Inflammatory macrophage (primary cell): Measurements from ENCODE around the gene MTHFS.

Experiments
- DNase-seq, 2 donors: peaks; one replicate each; pipeline ENCODE4 v3.0.0-alpha.2; 2020 to 2022

MTHFS gene

DNA sequence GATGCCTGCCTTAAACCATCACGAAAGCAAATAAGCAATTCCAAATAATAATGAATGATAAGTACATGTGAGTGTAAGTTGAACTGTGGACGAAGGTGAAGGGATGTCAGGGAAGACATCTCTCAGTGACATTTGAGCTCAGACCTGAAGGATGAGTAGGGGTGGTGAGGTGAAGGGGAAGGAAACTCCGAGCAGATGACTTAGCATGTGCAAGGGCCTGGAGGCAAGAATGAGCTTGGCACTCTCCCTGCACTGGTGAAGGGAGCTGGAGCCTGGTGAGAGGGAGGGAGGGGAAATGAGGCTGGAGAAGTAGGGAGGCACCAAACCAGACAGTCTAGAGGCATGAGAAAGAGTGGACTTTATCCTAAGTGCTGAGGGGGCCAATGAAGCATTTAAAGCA, 84.3 kb downstream of the MTHFS start:
- DNase-seq = no peak

- no peak for DNase-seq
Measured at GRCh38 chr15:79811406-79812405, 85.1 kb downstream of the MTHFS start.

DNA sequence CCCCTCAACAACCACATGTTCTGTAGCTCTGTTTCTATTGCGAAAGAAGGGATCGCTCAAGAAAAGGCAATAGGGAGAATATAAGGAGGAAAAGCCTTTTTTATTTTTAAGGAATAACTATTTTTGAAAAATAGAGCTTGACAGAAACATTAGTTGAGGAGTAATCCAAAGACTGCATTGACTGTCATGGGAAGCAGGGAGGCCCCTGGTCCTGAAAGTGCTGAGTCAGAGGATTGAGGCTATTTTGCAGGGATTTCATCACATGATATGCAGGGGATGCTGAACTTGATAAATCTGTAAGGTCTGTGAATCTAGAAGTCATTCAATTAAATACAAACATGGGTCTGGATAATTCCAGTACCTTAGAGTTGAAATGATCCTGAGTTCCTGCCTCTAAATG, 92.0 kb downstream of the MTHFS start:
- no peak for DNase-seq

GRCh38 chr15:79798311-79798710, 98.5 kb downstream of the MTHFS start:
- peak in 1 of 2 donors; percentile 33 for DNase-seq
